Fibroblast of skin of left quadriceps (primary cell): ENCODE measurements around the gene MYOZ3.

Experiments used
- DNase-seq, 2 experiments: peaks; one replicate each; pipeline ENCODE4 v3.0.0-alpha.2; 2013; ENCODE audit warnings: low read depth in 2 of 2

Gene MYOZ3

DNA sequence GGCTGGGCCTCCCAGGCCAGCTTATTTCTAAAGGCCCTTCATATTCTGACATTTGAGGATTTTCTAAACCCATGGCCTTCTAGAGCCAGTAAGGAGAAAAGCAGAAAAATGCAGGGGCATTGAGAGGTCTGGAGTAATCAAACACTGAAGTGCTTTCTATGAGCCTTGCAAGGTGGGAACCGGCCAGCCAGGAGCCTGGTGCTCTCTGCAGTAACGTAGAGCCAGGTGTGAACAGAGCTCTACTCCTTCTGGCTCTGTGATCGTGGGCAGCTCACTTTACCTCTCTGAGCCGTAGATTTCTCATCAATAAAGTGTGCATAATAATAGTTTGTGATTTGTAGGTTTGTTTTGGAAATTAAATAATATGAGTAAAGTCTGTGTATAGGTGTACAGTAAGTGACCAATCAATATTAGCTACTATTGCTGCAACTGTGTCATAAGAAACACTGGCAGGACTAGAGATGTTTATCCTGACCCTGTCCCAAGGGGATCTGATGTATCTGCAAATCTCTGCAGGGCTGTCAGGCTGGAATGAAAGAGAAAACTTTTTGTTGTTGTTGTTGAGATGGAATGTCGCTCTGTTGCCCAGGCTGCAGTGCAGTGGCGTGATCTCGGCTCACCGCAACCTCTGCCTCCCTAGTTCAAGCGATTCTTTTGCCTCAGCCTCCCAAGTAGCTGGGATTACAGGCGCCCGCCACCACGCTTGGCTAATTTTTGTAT, 17.9 kb upstream of the MYOZ3 start:
- DNase-seq: no peak

DNA sequence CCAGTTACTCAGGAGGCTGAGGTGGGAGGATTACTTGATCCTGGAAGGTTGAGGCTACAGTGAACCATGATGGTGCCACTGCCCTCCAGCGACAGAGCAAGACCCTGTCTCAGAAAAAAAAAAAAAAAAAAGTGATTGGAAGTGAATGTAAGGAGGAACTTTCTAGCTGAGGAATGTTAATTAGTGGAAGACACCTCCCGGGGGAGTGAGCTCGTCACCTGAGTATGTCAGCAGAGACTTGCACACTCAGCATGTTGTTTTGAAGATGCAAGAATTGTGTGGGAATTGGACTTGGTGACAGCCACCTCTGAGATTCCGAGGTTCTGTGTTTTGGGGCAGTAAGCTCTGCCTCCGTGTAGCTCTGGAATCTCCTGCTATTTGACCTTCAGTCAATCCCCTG, 17.0 kb upstream of the MYOZ3 start:
- no peak for DNase-seq

DNA sequence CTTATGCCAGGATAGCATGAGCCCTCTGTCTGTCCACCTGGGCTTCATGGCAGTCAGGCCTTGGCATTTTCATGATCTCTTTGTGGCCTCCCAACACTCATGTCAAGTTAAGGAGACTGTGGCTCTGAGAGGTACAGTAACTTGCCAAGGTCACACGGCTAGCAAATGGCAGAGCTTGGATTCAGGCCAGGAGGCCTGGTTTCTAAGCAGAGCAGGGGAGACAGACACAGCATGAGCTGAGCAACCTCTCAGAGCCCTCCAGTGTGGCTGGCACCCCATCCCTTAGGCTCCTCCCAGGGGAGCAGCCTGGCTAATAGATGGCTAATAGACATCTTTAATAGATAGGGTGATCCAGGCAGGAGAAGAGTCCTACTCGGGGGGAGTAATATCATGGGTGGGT, 16.5 kb upstream of the MYOZ3 start:
- no peak for DNase-seq

DNA sequence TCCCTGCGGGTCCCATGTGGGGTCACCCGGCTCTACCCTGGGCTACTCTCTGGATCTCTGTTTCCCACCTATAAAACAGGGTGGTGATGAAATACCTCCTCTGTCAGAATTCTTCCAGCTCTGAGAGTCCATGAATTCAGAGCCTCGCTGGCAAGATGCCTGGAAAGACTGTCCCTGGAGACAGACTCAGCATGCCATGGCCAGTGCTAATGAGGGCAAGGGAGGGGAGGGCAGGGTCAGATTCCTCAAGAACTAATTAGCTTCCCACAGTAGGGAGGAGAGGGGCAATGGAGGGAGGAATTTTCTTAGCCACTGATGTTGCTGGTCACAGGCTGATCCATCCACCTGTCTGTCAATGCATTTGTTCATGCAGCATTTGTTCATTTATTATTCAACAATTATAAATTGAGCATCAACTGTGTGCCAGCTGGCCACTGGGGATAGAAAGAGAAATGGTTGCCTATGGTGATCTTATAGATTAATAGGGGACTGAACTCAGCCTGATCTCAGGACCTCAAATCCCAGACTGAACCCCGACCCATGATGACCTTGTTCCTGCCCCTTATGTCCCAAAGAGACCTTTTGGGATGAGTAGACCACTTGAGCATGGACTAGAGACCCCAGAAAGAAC, 15.9 kb upstream of the MYOZ3 start:
- peak; percentile 71 to 74 for DNase-seq

DNA sequence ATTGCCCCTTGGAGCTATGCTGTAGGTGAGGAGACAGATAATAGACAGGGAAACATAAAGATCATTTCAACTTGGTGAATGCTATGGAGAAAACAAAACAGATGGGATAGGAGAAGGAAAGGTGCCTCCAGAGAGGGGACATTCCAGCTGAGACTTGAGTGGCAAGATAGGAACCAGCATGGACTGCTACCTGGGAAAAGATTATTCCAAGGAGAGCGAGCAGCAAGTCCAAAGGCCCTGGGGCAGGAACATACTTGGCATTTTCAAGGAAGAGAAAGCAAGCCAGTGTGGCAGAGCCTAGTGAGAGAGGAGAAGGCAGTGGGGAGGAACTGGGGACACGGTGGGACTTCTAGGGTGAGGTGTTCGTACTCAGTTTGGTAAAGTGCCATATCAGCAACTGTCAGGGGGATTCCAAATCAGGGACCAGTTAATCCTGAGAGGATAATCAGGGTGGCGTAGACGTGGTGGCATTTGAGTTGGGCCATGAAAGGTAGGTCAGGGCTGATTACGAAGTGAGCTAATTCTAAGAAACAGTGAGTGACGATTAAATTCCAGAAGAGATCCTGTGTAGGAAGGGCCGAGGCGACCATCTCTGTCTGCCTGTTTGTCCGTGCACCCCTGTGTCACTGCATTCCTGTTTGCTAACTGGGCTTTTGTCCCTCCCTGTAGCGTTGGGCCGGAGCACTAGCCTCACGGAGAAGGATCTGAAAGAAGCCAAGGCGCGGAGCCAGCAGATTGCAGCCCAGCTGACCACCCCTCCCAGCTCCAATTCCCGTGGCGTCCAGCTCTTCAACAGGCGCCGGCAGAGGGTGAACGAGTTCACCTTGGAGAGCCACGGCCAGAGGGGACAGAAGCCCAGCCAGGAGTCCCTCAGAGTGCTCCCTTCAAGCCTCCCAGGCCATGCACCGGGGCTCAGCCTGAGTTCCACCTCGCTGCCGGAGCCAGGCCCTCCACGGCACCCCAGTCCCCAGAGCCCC, 13.5 kb upstream of the MYOZ3 start:
- DNase-seq: no peak

GRCh38 chr5:150648294-150649107, 12.6 kb upstream of the MYOZ3 start:
- no peak for DNase-seq

GRCh38 chr5:150649108-150650020, 11.7 kb upstream of the MYOZ3 start:
- no peak for DNase-seq

GRCh38 chr5:150650021-150651006, 10.7 kb upstream of the MYOZ3 start:
- no peak for DNase-seq

- no peak for DNase-seq
Measured at GRCh38 chr5:150651382-150651781, 9.7 kb upstream of the MYOZ3 start.

GRCh38 chr5:150651924-150652671, 9.0 kb upstream of the MYOZ3 start:
- DNase-seq: no peak

- DNase-seq: no peak
Measured at GRCh38 chr5:150653145-150653761, 7.8 kb upstream of the MYOZ3 start.

- no peak for DNase-seq
Measured at GRCh38 chr5:150653762-150654556, 7.1 kb upstream of the MYOZ3 start.

- DNase-seq: no peak
Measured at GRCh38 chr5:150655221-150655620, 5.8 kb upstream of the MYOZ3 start.

DNA sequence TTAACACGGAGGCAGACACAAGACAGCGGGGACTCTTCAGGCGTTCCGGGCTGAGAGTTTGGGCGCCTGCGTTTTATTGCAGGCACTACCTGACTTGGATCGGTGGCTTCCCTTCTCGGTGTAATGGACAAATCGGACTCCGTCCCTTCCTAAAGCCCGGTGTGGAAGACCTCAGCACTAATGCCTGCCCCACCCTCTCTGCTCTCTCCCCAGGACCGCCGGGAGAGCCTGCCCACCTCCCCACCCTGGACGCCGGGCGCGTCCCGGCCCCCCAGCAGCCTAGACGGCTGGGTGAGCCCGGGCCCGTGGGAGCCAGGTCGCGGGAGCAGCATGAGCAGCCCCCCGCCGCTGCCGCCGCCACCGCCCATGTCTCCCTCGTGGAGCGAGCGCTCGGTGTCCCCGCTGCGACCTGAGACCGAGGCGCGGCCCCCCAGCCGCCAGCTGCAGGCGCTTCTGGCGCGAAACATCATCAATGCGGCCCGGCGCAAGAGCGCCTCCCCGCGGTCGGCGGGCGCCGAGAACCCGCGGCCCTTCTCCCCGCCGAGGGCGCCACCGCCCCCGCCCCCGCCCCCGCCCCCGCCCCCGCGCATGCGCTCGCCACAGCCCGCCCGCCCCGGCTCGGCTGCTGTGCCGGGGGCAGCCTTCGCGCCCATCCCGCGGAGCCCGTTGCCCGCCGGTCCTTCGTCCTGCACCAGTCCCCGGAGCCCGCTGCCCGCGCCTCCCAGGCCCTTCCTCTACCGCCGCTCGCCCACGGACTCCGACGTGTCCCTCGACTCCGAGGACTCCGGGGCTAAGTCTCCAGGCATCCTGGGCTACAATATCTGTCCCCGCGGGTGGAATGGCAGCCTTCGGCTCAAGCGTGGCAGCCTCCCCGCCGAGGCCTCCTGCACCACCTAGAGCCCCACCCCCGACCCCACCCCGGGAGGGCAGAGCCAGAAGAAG, 4.6 kb upstream of the MYOZ3 start:
- no peak for DNase-seq

GRCh38 chr5:150658121-150658520, 2.9 kb upstream of the MYOZ3 start:
- no peak for DNase-seq

DNA sequence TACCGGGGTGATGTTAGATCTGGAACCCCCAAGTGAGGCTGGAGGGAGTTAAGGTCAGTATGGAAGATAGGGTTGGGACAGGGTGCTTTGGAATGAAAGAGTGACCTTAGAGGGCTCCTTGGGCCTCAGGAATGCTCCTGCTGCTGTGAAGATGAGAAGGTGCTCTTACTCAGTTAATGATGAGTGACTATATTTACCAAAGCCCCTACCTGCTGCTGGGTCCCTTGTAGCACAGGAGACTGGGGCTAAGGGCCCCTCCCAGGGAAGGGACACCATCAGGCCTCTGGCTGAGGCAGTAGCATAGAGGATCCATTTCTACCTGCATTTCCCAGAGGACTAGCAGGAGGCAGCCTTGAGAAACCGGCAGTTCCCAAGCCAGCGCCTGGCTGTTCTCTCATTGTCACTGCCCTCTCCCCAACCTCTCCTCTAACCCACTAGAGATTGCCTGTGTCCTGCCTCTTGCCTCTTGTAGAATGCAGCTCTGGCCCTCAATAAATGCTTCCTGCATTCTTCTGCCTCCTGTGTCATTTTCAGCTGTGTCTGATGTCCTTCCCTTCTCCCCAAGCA, 2.3 kb upstream of the MYOZ3 start:
- DNase-seq: no peak
